Transverse colon (tissue), 4 donors: ENCODE measurements around the gene NRGN. TPM values are rescaled to one million over a fixed set of nuclear protein-coding genes. Genes with fewer than 3 reads are reported as not detected.

Experiments
- DNase-seq: peaks from one replicate; pipeline ENCODE4 v3.0.0-alpha.2; 2019
- H3K27ac ChIP-seq, 4 donors: fragments of 200-600 bp; sonication (generic); 2 replicates each; pipeline ENCODE4 v1.5.1; 2016 to 2018; ENCODE audit warnings: inconsistent platforms in 4 of 4
- H3K27me3 ChIP-seq: fragments of 200-600 bp; sonication (generic); 2 replicates; pipeline ENCODE4 v1.5.1; 2017; ENCODE audit warnings: inconsistent platforms
- H3K36me3 ChIP-seq, 4 donors: fragments of 200-600 bp; sonication (generic); 2 replicates each; pipeline ENCODE4 v1.5.1; 2017 to 2019; ENCODE audit warnings: inconsistent platforms in 4 of 4
- H3K4me1 ChIP-seq, 4 donors: fragments of 200-600 bp; sonication (generic); 2 replicates each; pipeline ENCODE4 v1.5.1; 2017 to 2020; ENCODE audit warnings: inconsistent platforms in 4 of 4
- H3K4me3 ChIP-seq, 4 donors: fragments of 200-600 bp; sonication (generic); 1 replicate in 1 of 4; 2 replicates in 3 of 4; pipeline versions ENCODE4 v1.5.1 to v1.6.1; 2017 to 2019; ENCODE audit warnings: inconsistent platforms in 4 of 4
- H3K9me3 ChIP-seq, 2 donors: fragments of 200-600 bp; sonication (generic); 2 replicates each; pipeline ENCODE4 v1.5.1; 2017 to 2019; ENCODE audit warnings: inconsistent platforms in 2 of 2
- CTCF ChIP-seq, 5 experiments: fragments of 200-600 bp in 3 of 5; fragments of 450-650 bp in 2 of 5; sonication (generic) in 3 of 5; IDR thresholded peaks; 1 replicate in 2 of 5; 2 replicates in 3 of 5; pipeline ENCODE4 v1.5.1; 2016 to 2017; ENCODE audit warnings: antibody characterized with exemption in 5 of 5, inconsistent platforms in 3 of 5, mild to moderate bottlenecking in 2 of 5, moderate library complexity in 1 of 5
- EP300 ChIP-seq: sonication (generic); formaldehyde crosslinking; IDR thresholded peaks from one replicate; pipeline ENCODE4 v1.6.1; 2017; ENCODE audit warnings: antibody characterized with exemption, low read depth
- POLR2A ChIP-seq: fragments of 450-650 bp; IDR thresholded peaks from one replicate; pipeline ENCODE4 v1.6.1; 2016; ENCODE audit warnings: antibody characterized with exemption, mild to moderate bottlenecking, moderate library complexity
- POLR2AphosphoS5 ChIP-seq, 3 donors: sonication (generic); formaldehyde crosslinking; IDR thresholded peaks; one replicate each; pipeline ENCODE4 v1.6.1; 2016; ENCODE audit warnings: antibody characterized with exemption in 3 of 3
- WGBS, 2 donors: methylation state at CpG; one replicate each; pipeline ENCODE4 v1.1.5; 2018; ENCODE audit warnings: low coverage in 1 of 2; 5-methylcytosine and 5-hydroxymethylcytosine counted together
- in situ Hi-C, 4 donors: fragments of 200-750 bp; cut with MboI; loops; one replicate each; pipeline versions ENCODE4 v1.15.0 to v1.15.1; 2017; ENCODE audit warnings: low sequenced_read_pairs in 3 of 4, low pct_ligation_motif_present in 1 of 4, low pct_unique_long_range_greater_than_20kb in 1 of 4
- intact Hi-C: fragments of 100-400 bp; cut with DNase I; formaldehyde crosslinking; loops from one replicate; pipeline ENCODE4 v1.15.1; 2023; ENCODE audit warnings: low total_unique reads
- total RNA-seq, 4 donors: library from RNA; depleted of rRNA; stranded (reverse); fragments of >200 nt; gene quantifications; one replicate each; pipeline ENCODE4 v1.1.0, GENCODE V29; 2016

NRGN gene
- total RNA-seq, 4 donors from 2014 or later = 0.96 to 1.5 TPM; not detected in 2

GRCh38 chr11:124736736-124737135 lies 3.0 kb upstream of the NRGN start:
- intact Hi-C loops (no loop called here), in situ Hi-C loops (no loop called here)
- no peak overlapping the region for H3K27ac ChIP-seq
- no peak for TF ChIP-seq EP300
- TF ChIP-seq CTCF (IDR thresholded peaks at IDR 0.05) = no peak
- no peak for TF ChIP-seq POLR2AphosphoS5 (IDR thresholded peaks at IDR 0.05)
- no peak for TF ChIP-seq POLR2A
- H3K27me3 ChIP-seq = peaks cover 32% of the 10 kb centered on the region
- no peak overlapping the region for H3K4me3 ChIP-seq
- peaks cover 16 to 22% (median 19%) of the 10 kb centered on the region in 4 donors for H3K4me1 ChIP-seq
- DNase-seq = no peak
- H3K9me3 ChIP-seq = no peaks in the 10 kb centered on the region
- 71% methylated on average over 3 of the region's 3 CpGs; no CpG with 5 or more reads in 1 of the 2 donors for WGBS, 2 donors
- no peaks in the 10 kb centered on the region for H3K36me3 ChIP-seq

- 74 to 80% methylated on average over 1 to 7 of the region's 7 CpGs for WGBS, 2 donors
- H3K9me3 ChIP-seq = no peaks in the 10 kb centered on the region
- no peak for DNase-seq
- no peak overlapping the region for H3K4me3 ChIP-seq
- H3K4me1 ChIP-seq = peaks cover 16 to 19% (median 17%) of the 10 kb centered on the region in 4 donors
- no peak for TF ChIP-seq CTCF (IDR thresholded peaks at IDR 0.05)
- no peak for TF ChIP-seq POLR2A
- TF ChIP-seq POLR2AphosphoS5 (IDR thresholded peaks at IDR 0.05) = no peak
- TF ChIP-seq EP300 = no peak
- H3K27ac ChIP-seq = no peak overlapping the region
- peaks cover 43% of the 10 kb centered on the region for H3K27me3 ChIP-seq
- intact Hi-C loops (no loop called here), in situ Hi-C loops (no loop called here)
- no peaks in the 10 kb centered on the region for H3K36me3 ChIP-seq
Measured at GRCh38 chr11:124737638-124738305, 2.0 kb upstream of the NRGN start.

- TF ChIP-seq POLR2A = no peak
- TF ChIP-seq EP300 = no peak
- no peak for TF ChIP-seq POLR2AphosphoS5 (IDR thresholded peaks at IDR 0.05)
- no peak for TF ChIP-seq CTCF (IDR thresholded peaks at IDR 0.05)
- 71 to 85% methylated on average over 15 to 21 of the region's 21 CpGs for WGBS, 2 donors
Measured at GRCh38 chr11:124738713-124739478, 846 bp upstream of the NRGN start.

GRCh38 chr11:124740277-124740882 lies 638 bp downstream of the NRGN start:
- intact Hi-C loops = no loop called here
- H3K27me3 ChIP-seq = peaks cover 66% of the 10 kb centered on the region
- H3K4me3 ChIP-seq = peak overlapping the region; percentile 41 to 83 (median 56)
- H3K9me3 ChIP-seq = no peaks in the 10 kb centered on the region
- H3K4me1 ChIP-seq = peaks cover 18 to 20% (median 19%) of the 10 kb centered on the region in 4 donors
- no peaks in the 10 kb centered on the region for H3K36me3 ChIP-seq
- in situ Hi-C loops = no loop called here
- no peak for DNase-seq
- peak overlapping the region in 3 of 4 donors; percentile 31 to 48 (median 41) for H3K27ac ChIP-seq
- WGBS, 2 donors = 0 to 3% methylated on average over 6 to 32 of the region's 37 CpGs
- peak; percentile 42 to 51 (median 46) for TF ChIP-seq CTCF (IDR thresholded peaks at IDR 0.05)
- TF ChIP-seq POLR2AphosphoS5 (IDR thresholded peaks at IDR 0.05) = no peak
- no peak for TF ChIP-seq EP300

More at GRCh38 chr11:124738713-124739478, 846 bp upstream of the NRGN start:
- H3K4me3 ChIP-seq = peak overlapping the region in 2 of 4 donors; percentile 50 to 83
- in situ Hi-C loops (no loop called here), intact Hi-C loops (no loop called here)
- H3K27me3 ChIP-seq = peaks cover 52% of the 10 kb centered on the region
- H3K36me3 ChIP-seq = no peaks in the 10 kb centered on the region
- H3K4me1 ChIP-seq = peaks cover 16 to 19% (median 17%) of the 10 kb centered on the region in 4 donors
- no peak for DNase-seq
- H3K27ac ChIP-seq = no peak overlapping the region
- no peaks in the 10 kb centered on the region for H3K9me3 ChIP-seq
